Sigmoid colon (tissue), 4 donors: Measurements from ENCODE around the gene LETM1.

ENCODE experiments used
- CTCF ChIP-seq, 4 experiments: fragments of 450-650 bp in 3 of 4; fragments of 200-600 bp in 1 of 4; IDR thresholded peaks; one replicate each; pipeline ENCODE4 v1.5.1; 2016 to 2019; ENCODE audit warnings: antibody characterized with exemption in 4 of 4, mild to moderate bottlenecking in 3 of 4, moderate library complexity in 2 of 4
- EP300 ChIP-seq, 4 donors: sonication (generic); formaldehyde crosslinking; IDR thresholded peaks; one replicate each; pipeline ENCODE4 v1.6.1; 2017; ENCODE audit warnings: antibody characterized with exemption in 4 of 4
- POLR2A ChIP-seq, 2 donors: fragments of 450-650 bp; IDR thresholded peaks; one replicate each; pipeline ENCODE4 v1.6.1; 2016; ENCODE audit warnings: antibody characterized with exemption in 2 of 2, mild to moderate bottlenecking in 2 of 2, moderate library complexity in 2 of 2

- TF ChIP-seq CTCF (IDR thresholded peaks at IDR 0.05) (no peak), EP300 (IDR thresholded peaks at IDR 0.05) (no peak), POLR2A (IDR thresholded peaks at IDR 0.05) (no peak)
Observed at GRCh38 chr4:1863297-1864033, 7.5 kb upstream of the LETM1 start.
